AG09319 (cell line): ENCODE results near the gene STK32B.

Experiments used
- DNase-seq: peaks from one replicate; pipeline ENCODE4 v3.0.0-alpha.2; 2010; ENCODE audit warnings: low read depth; ENCODE audit errors: extremely low read depth
- TF ChIP-seq, protein P1 (sequence below): IDR thresholded peaks from 2 replicates; pipeline ENCODE4 v1.5.1; 2011; ENCODE audit warnings: low read depth, mild to moderate bottlenecking, inconsistent platforms, low read length, moderate library complexity

Gene STK32B

DNA sequence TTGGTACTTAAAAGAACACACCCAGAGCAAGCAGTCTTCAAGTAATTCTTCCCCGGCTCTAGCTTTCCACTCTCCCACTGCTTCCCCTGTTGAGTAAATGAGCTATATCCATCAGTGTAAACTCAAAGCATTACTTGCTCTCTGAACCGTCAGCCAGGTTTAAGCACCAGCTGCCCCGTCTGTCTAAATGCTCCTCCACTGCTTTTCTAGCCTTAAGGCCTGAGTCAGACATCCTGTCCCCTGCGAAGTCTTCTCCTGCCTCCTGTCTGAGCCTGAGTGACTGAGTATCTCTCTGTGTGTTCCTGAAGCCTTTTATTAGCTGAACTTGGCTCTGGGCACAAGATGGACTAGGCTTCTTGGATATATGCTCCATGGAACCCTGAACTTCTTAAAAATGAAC is 205.1 kb downstream of the STK32B start:
- no peak for DNase-seq
- TF ChIP-seq, protein P1, sequence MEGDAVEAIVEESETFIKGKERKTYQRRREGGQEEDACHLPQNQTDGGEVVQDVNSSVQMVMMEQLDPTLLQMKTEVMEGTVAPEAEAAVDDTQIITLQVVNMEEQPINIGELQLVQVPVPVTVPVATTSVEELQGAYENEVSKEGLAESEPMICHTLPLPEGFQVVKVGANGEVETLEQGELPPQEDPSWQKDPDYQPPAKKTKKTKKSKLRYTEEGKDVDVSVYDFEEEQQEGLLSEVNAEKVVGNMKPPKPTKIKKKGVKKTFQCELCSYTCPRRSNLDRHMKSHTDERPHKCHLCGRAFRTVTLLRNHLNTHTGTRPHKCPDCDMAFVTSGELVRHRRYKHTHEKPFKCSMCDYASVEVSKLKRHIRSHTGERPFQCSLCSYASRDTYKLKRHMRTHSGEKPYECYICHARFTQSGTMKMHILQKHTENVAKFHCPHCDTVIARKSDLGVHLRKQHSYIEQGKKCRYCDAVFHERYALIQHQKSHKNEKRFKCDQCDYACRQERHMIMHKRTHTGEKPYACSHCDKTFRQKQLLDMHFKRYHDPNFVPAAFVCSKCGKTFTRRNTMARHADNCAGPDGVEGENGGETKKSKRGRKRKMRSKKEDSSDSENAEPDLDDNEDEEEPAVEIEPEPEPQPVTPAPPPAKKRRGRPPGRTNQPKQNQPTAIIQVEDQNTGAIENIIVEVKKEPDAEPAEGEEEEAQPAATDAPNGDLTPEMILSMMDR, result no peak

GRCh38 chr4:5257086-5257485 is 205.8 kb downstream of the STK32B start:
- DNase-seq, result no peak
- TF ChIP-seq, protein P1, result no peak

GRCh38 chr4:5259471-5259870 is 208.2 kb downstream of the STK32B start:
- no peak for DNase-seq
- TF ChIP-seq, protein P1, result no peak

- TF ChIP-seq, protein P1, result no peak
- DNase-seq, result no peak
Measured at GRCh38 chr4:5260121-5260520, 208.8 kb downstream of the STK32B start.

GRCh38 chr4:5261866-5262265 is 210.6 kb downstream of the STK32B start:
- DNase-seq, result no peak
- TF ChIP-seq, protein P1, result no peak

GRCh38 chr4:5266991-5267390 is 215.7 kb downstream of the STK32B start:
- TF ChIP-seq, protein P1, result no peak
- DNase-seq, result no peak

DNA sequence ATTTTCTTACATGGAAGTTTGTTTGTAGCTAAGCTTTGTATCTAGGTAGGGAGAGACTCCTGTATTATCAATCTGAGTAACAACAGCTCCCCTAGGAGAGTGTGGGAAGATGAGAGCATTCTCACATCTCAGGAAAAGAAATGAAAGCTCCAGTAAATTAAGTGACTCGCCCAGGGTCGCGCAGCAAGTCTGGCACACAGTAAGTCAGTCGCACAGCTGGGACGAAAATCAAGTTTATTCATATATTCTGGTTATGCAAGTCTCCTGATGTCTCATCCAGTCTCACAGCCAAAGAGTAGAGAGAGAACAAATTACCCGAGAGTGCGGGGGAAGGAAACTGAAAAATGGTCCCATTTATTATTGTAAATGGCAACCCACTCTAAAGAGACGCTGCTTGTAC is 216.1 kb downstream of the STK32B start:
- TF ChIP-seq, protein P1, result no peak
- DNase-seq, result no peak
